ENCODE data around the gene MED10. TPM values are rescaled to one million over a fixed set of nuclear protein-coding genes. Genes with fewer than 3 reads are reported as not detected.

Gene MED10
- total and polyA plus RNA-seq, 9 donors: 18.2 to 35.7 (median 23.4) TPM

- intact Hi-C loops (cut with DNase I): no loop called here
- Histone ChIP-seq H3K27me3 (no peaks in the 10 kb centered on the region), H3K4me1 (ENCODE audit: insufficient read depth) (no peaks in the 10 kb centered on the region), H3K27ac (no peak overlapping the region), H3K4me3 (no peak overlapping the region), H3K9me3 (no peaks in the 10 kb centered on the region), H3K36me3 (no peaks in the 10 kb centered on the region)
- DNase-seq: no peak
- TF ChIP-seq CTCF (IDR thresholded peaks at IDR 0.05) (no peak), POLR2A (IDR thresholded peaks at IDR 0.05) (no peak), EP300 (IDR thresholded peaks at IDR 0.05) (no peak)
- 73 to 82% (median 77%) methylated on average over 13 of the region's 13 CpGs for WGBS, 3 donors
These were observed 45.2 kb upstream of the MED10 start for GRCh38 chr5:6423327-6424109.

- Histone ChIP-seq H3K4me3 (no peak overlapping the region), H3K27me3 (no peaks in the 10 kb centered on the region), H3K36me3 (no peaks in the 10 kb centered on the region), H3K4me1 (ENCODE audit: insufficient read depth) (no peaks in the 10 kb centered on the region), H3K9me3 (no peaks in the 10 kb centered on the region), H3K27ac (no peak overlapping the region)
- TF ChIP-seq EP300 (IDR thresholded peaks at IDR 0.05): no peak
- TF ChIP-seq POLR2A (IDR thresholded peaks at IDR 0.05): no peak
- TF ChIP-seq CTCF (IDR thresholded peaks at IDR 0.05): no peak
- intact Hi-C loops (cut with DNase I): no loop called here
- 10 to 15% (median 12%) methylated on average over 8 of the region's 8 CpGs for WGBS, 3 donors
- DNase-seq: no peak
These were observed 41.0 kb upstream of the MED10 start for GRCh38 chr5:6419340-6419852.

GRCh38 chr5:6418679-6419276 lies 40.4 kb upstream of the MED10 start:
- Histone ChIP-seq H3K9me3 (no peaks in the 10 kb centered on the region), H3K27me3 (no peaks in the 10 kb centered on the region), H3K27ac (no peak overlapping the region), H3K36me3 (no peaks in the 10 kb centered on the region), H3K4me1 (ENCODE audit: insufficient read depth) (no peaks in the 10 kb centered on the region), H3K4me3 (no peak overlapping the region)
- no peak for DNase-seq
- no peak for TF ChIP-seq POLR2A (IDR thresholded peaks at IDR 0.05)
- WGBS, 3 donors: 64 to 69% (median 64%) methylated on average over 3 of the region's 3 CpGs
- intact Hi-C loops (cut with DNase I): no loop called here

GRCh38 chr5:6417657-6418056 lies 39.3 kb upstream of the MED10 start:
- intact Hi-C loops (cut with DNase I): no loop called here
- no peak overlapping the region for H3K27ac ChIP-seq
- no peaks in the 10 kb centered on the region for H3K27me3 ChIP-seq
- no peak for DNase-seq
- H3K4me3 ChIP-seq: no peak overlapping the region
- no peaks in the 10 kb centered on the region for H3K36me3 ChIP-seq
- H3K9me3 ChIP-seq: no peaks in the 10 kb centered on the region
- no peaks in the 10 kb centered on the region for H3K4me1 ChIP-seq (ENCODE audit: insufficient read depth)
- WGBS, 3 donors: 92 to 97% (median 97%) methylated on average over 10 of the region's 10 CpGs
- TF ChIP-seq EP300 (IDR thresholded peaks at IDR 0.05) (no peak), POLR2A (IDR thresholded peaks at IDR 0.05) (no peak), CTCF (IDR thresholded peaks at IDR 0.05) (no peak)

- Histone ChIP-seq H3K4me1 (ENCODE audit: insufficient read depth) (no peaks in the 10 kb centered on the region), H3K27ac (no peak overlapping the region), H3K9me3 (no peaks in the 10 kb centered on the region), H3K27me3 (no peaks in the 10 kb centered on the region), H3K4me3 (no peak overlapping the region), H3K36me3 (no peaks in the 10 kb centered on the region)
- TF ChIP-seq EP300 (IDR thresholded peaks at IDR 0.05) (no peak), POLR2A (IDR thresholded peaks at IDR 0.05) (no peak), CTCF (IDR thresholded peaks at IDR 0.05) (no peak)
- intact Hi-C loops (cut with DNase I): no loop called here
- 13 to 18% (median 15%) methylated on average over 4 of the region's 4 CpGs for WGBS, 3 donors
- no peak for DNase-seq
These were observed 34.5 kb upstream of the MED10 start for GRCh38 chr5:6412811-6413210.
